B cell (primary cell): ENCODE data around the gene THRA.

ENCODE experiments used
- CTCF ChIP-seq: fragments of 200-600 bp; IDR thresholded peaks from one replicate; pipeline ENCODE4 v1.8.0; 2022; ENCODE audit warnings: antibody characterized with exemption, mild to moderate bottlenecking
- EZH2 ChIP-seq: IDR thresholded peaks from 2 replicates; pipeline ENCODE4 v1.6.1; 2012; ENCODE audit warnings: borderline replicate concordance, low read depth, mild to moderate bottlenecking, moderate library complexity, low read length; ENCODE audit not compliant: insufficient read depth, poor library complexity, severe bottlenecking

GRCh38 chr17:40099619-40100418 is 37.1 kb downstream of the THRA start:
- TF ChIP-seq CTCF (no peak), EZH2 (no peak)
